H1 (cell line): ENCODE results near the gene PGF. TPM values are rescaled to one million over a fixed set of nuclear protein-coding genes. Genes with fewer than 3 reads are reported as not detected.

Experiments used
- BCL11A ChIP-seq, 2 experiments: IDR thresholded peaks; one replicate each; pipeline ENCODE4 v1.6.1; 2011; ENCODE audit warnings: low read depth in 2 of 2, low read length in 2 of 2, mild to moderate bottlenecking in 2 of 2
- CBX8 ChIP-seq: fragments of 300-800, 300-1000 bp; sonication (generic); IDR thresholded peaks from 2 replicates; pipeline ENCODE4 v1.7.1; 2016; ENCODE audit warnings: low read depth, low read length, borderline replicate concordance
- CHD1 ChIP-seq: IDR thresholded peaks from 2 replicates; pipeline ENCODE4 v1.6.1; 2012; ENCODE audit warnings: low read depth, low read length, improper control_type of control experiment
- FOSL1 ChIP-seq: IDR thresholded peaks from 2 replicates; pipeline ENCODE4 v1.6.1; 2011; ENCODE audit warnings: mild to moderate bottlenecking, low read depth, low read length, moderate library complexity; ENCODE audit not compliant: insufficient read depth
- GABPA ChIP-seq: IDR thresholded peaks from 2 replicates; pipeline ENCODE4 v1.6.1; 2011; ENCODE audit warnings: mild to moderate bottlenecking, low read length, moderate library complexity, borderline replicate concordance; ENCODE audit not compliant: insufficient read depth
- POLR2AphosphoS5 ChIP-seq: IDR thresholded peaks from 2 replicates; pipeline ENCODE4 v1.6.1; 2011; ENCODE audit warnings: low read depth, low read length
- POU5F1 ChIP-seq: IDR thresholded peaks from 2 replicates; pipeline ENCODE4 v1.6.1; 2011; ENCODE audit warnings: low read depth, mild to moderate bottlenecking, low read length, moderate library complexity
- RFX5 ChIP-seq: IDR thresholded peaks from 2 replicates; pipeline ENCODE4 v1.6.1; 2011; ENCODE audit warnings: low read depth, low read length, improper control_type of control experiment, borderline replicate concordance
- SIRT6 ChIP-seq: IDR thresholded peaks from one replicate; pipeline ENCODE4 v1.7.1; 2012; ENCODE audit warnings: low read length, inconsistent platforms
- TAF7 ChIP-seq: optimal IDR thresholded peaks from 2 replicates; pipeline ENCODE3; 2011; ENCODE audit warnings: low read depth, mild to moderate bottlenecking, inconsistent platforms, low read length, moderate library complexity, borderline replicate concordance
- TEAD4 ChIP-seq: IDR thresholded peaks from 2 replicates; pipeline ENCODE4 v1.6.1; 2012; ENCODE audit warnings: low read depth, low read length, inconsistent platforms, mixed read lengths
- polyA plus RNA-seq, 7 experiments: library from polyadenylated mRNA; depleted of rRNA in 3 of 7; stranded (reverse) in 5 of 7; unstranded in 2 of 7; fragments of >200 nt in 5 of 7; fragments of 200-250 nt in 2 of 7; gene quantifications; 1 replicate in 5 of 7; 2 replicates in 1 of 7; 4 replicates in 1 of 7; pipeline versions ENCODE4 v1.2.1 to v1.2.3, GENCODE V29; 2011 to 2013; ENCODE audit warnings: missing spikeins in 2 of 7, mixed read lengths in 2 of 7
- total RNA-seq: library from RNA; stranded (reverse); fragmentation: NEBNext Ultra II Directional; extraction: Animal tissue kit (Norgen Biotek cat#: 25700); gene quantifications from 2 replicates; pipeline ENCODE4 v1.2.1, GENCODE V29; 2021
- TF ChIP-seq, protein P1 (sequence below): IDR thresholded peaks from 2 replicates; pipeline ENCODE4 v1.6.1; 2011; ENCODE audit warnings: low read depth, mild to moderate bottlenecking, low read length; ENCODE audit not compliant: insufficient read depth

PGF gene
- total and polyA plus RNA-seq, 2 of the 8 experiments (the other 6 are each of a cell fraction or from before 2014, with no cell fraction given), result 2.1 to 4.1 TPM

DNA sequence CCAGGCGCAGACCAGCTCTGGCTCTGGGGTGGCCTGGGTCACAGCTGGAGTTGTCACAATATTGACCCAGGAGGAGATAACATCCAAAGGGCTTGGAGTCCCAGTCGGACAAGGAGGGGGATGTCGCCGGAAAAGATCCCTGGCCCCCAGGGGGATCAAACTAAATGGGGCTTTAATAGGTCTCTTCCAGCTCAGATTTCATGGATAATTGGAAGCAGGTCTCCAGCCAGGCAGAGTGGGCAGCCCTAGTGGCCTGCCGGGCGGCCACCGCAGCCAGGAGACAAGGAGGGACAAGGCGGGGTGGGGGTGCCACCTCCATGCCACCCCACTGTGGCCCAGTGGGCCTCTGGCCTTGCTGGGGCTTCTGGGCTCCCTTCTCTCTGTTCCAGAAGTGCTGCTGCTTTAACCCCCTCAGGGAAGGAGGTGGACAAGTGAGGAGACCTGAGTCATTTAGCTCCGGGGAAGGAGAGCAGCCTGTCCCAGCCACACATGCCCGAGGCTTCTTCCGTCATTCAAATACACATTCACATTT is 23.1 kb upstream of the PGF start (continued):
- no peak for TF ChIP-seq BCL11A (IDR thresholded peaks at IDR 0.05; ENCODE audit: low read depth in 2 of 2, low read length in 2 of 2)
- no peak for TF ChIP-seq RFX5
- no peak for TF ChIP-seq GABPA
- no peak for TF ChIP-seq POLR2AphosphoS5
- TF ChIP-seq TAF7, result no peak
- TF ChIP-seq POU5F1, result no peak
- TF ChIP-seq CHD1, result no peak
- no peak for TF ChIP-seq SIRT6
- TF ChIP-seq TEAD4, result no peak
- TF ChIP-seq FOSL1, result no peak
- TF ChIP-seq, protein P1, sequence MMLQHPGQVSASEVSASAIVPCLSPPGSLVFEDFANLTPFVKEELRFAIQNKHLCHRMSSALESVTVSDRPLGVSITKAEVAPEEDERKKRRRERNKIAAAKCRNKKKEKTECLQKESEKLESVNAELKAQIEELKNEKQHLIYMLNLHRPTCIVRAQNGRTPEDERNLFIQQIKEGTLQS, result no peak
- no peak for TF ChIP-seq CBX8
